VCaP (cell line): ENCODE results near the gene ENO1.

Source experiments
- H3K27ac ChIP-seq: fragments of 450-650 bp; 2 replicates; pipeline ENCODE4 v1.5.1; 2017
- CTCF ChIP-seq: fragments of 450-650 bp; conservative IDR thresholded peaks from 2 replicates; pipeline ENCODE4 v1.5.1; 2017; ENCODE audit warnings: mild to moderate bottlenecking, moderate library complexity

The ENO1 gene

DNA sequence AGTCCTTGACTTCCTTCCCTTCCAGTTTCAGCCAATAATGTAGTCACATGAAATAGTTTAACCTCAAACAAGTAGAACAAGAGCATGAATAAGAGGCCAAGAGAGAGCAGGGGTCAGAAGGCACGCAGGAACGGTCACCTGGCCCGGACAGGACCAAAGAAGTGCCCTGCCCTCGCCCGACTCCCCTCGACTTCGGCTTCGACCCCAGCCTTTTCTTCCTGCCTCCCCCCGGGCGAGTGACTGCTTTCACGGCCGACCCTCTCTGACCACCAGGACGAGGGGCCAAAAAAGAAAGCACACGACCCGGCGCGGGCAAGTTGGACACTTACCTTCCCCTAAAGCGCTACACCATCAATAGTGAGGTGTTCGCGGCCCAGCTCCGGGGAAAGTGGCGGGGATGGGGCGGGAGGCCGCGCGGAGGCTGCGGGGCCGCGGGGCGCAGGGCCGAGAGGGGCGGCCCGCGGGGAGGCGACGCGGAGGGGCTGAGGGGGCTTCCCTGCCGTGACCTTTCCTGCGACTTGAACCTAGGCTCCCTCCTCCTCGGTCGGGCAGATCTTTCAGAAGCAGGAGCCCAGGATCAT is 61.6 kb downstream of the ENO1 start:
- H3K27ac ChIP-seq: peak overlapping the region; percentile 95
- no peak for TF ChIP-seq CTCF

DNA sequence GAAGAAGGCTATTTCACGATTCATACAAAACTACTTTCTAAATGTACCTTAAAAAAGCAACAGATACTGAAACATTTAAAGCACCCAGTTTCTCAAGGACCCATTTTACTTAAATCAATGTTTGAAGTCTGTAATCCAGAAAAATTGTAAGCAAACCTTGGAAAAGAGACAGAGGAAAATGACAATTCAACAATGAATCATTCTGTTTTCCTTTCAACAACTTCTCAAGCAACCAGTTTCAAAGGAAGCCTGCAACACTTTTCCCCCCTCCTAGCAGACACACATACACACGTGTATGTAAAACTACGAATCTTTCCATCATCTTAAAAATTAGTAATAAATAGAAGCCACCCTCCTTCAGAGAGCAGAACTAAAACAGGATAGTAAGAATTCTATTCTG is 62.2 kb downstream of the ENO1 start:
- TF ChIP-seq CTCF: no peak
- peak overlapping the region; percentile 95 for H3K27ac ChIP-seq

- peak overlapping the region; percentile 95 for H3K27ac ChIP-seq
- TF ChIP-seq CTCF: no peak
These were observed 62.8 kb downstream of the ENO1 start for GRCh38 chr1:8815582-8816151.

- H3K27ac ChIP-seq: peak overlapping the region; percentile 95
- peak; percentile 47 for TF ChIP-seq CTCF
These were observed 63.6 kb downstream of the ENO1 start for GRCh38 chr1:8814865-8815264.

- no peak overlapping the region for H3K27ac ChIP-seq
- no peak for TF ChIP-seq CTCF
These were observed 64.5 kb downstream of the ENO1 start for GRCh38 chr1:8813991-8814390.

DNA sequence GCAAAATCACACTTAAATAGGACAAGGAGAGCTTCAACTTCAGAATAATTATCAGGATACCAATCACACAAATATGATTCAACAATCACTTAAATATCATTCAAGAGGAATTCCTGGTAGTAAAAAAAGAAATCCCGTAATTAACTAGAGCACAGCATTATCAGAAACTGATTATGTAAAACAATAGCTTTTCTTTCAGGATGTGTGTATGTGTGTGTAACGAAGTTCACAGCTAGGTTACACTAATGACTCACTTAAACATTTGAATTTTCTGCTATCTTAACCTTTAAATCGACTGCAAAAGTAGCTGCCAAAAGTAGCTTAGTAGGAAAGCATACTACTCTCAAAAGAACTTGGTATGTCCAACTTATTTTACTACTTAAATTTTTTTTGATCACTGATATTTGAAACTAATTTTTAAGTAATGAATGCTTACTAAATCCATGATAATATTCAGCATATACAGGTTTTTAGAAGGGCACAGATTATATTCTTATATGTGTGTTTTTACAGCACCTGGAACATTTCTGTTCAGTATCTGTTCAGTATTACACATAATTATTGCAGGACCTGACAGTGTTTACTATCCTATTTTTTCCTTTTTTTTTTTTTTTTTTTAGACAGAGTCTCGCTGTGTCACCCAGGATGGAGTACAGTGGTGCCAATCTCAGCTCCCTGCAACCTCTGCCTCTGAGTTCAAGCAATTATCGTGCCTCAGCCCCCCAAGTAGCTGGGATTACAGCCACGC is 65.3 kb downstream of the ENO1 start:
- no peak for TF ChIP-seq CTCF
- no peak overlapping the region for H3K27ac ChIP-seq

DNA sequence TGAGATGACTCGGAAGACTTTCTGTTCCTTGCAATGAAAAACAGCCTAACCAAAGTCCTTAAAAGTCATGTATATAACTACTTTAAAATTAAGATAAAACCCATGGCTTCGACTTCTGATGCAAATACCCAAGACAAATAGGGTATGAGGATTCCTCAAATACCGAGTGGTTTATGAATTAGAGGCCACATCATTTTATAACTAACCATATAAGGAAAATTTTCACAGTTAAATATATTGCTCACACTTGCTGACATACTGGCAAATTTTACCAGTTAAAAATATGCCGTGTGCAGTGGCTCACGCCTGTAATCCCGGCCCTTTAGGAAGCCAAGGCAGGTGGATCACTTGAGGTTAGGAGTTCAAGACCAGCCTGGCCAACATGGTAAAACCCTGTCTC is 66.4 kb downstream of the ENO1 start:
- no peak for TF ChIP-seq CTCF

More for the DNA sequence above, 66.4 kb downstream of the ENO1 start:
- no peak overlapping the region for H3K27ac ChIP-seq
